GM12878 (cell line): ENCODE results near the gene FGF19. TPM values are rescaled to one million over a fixed set of nuclear protein-coding genes. Genes with fewer than 3 reads are reported as not detected.

Source experiments
- BHLHE40 ChIP-seq, 2 experiments: fragments of 450-650 bp in 1 of 2; IDR thresholded peaks; 2 replicates each; pipeline ENCODE4 v1.6.1; 2011 to 2017; ENCODE audit warnings: low read depth in 2 of 2, borderline replicate concordance in 1 of 2, improper control_type of control experiment in 1 of 2, low read length in 1 of 2, mild to moderate bottlenecking in 1 of 2
- CREB1 ChIP-seq: IDR thresholded peaks from 2 replicates; pipeline ENCODE4 v1.6.1; 2012; ENCODE audit warnings: low read depth, mild to moderate bottlenecking, inconsistent platforms
- E2F4 ChIP-seq: IDR thresholded peaks from 2 replicates; pipeline ENCODE4 v1.6.1; 2012; ENCODE audit warnings: low read depth, low read length, improper control_type of control experiment
- FOXM1 ChIP-seq: IDR thresholded peaks from 2 replicates; pipeline ENCODE4 v1.6.1; 2012; ENCODE audit warnings: low read depth, mild to moderate bottlenecking, inconsistent platforms, low read length, moderate library complexity
- GABPA ChIP-seq: IDR thresholded peaks from 2 replicates; pipeline ENCODE4 v1.6.1; 2014; ENCODE audit warnings: antibody characterized with exemption, low read depth, mild to moderate bottlenecking, inconsistent platforms
- IKZF1 ChIP-seq: fragments of 450-650 bp; conservative IDR thresholded peaks from 2 replicates; pipeline ENCODE4 v1.6.1; 2017; ENCODE audit warnings: antibody characterized with exemption, mild to moderate bottlenecking
- KDM1A ChIP-seq: fragments of 200-600 bp; sonication (generic); IDR thresholded peaks from 2 replicates; pipeline ENCODE4 v1.6.1; 2016; ENCODE audit warnings: borderline replicate concordance
- LARP7 ChIP-seq: fragments of 450-650 bp; IDR thresholded peaks from 2 replicates; pipeline ENCODE4 v1.6.1; 2017; ENCODE audit warnings: mild to moderate bottlenecking
- MYC ChIP-seq: IDR thresholded peaks from 2 replicates; pipeline ENCODE4 v1.6.1; 2011; ENCODE audit warnings: mild to moderate bottlenecking, low read length, moderate library complexity, inconsistent platforms; ENCODE audit not compliant: insufficient read depth, insufficient replicate concordance, insufficient read length, severe bottlenecking
- PKNOX1 ChIP-seq: fragments of 450-650 bp; IDR thresholded peaks from 2 replicates; pipeline ENCODE4 v1.6.1; 2016; ENCODE audit warnings: mild to moderate bottlenecking
- PML ChIP-seq: IDR thresholded peaks from 2 replicates; pipeline ENCODE4 v1.6.1; 2012; ENCODE audit warnings: low read length, inconsistent platforms
- POLR2AphosphoS5 ChIP-seq: IDR thresholded peaks from 2 replicates; pipeline ENCODE4 v1.6.1; 2011; ENCODE audit warnings: mild to moderate bottlenecking, low read length, inconsistent platforms
- POU2F2 ChIP-seq: IDR thresholded peaks from 3 replicates; pipeline ENCODE4 v1.6.1; 2011; ENCODE audit warnings: low read depth, mild to moderate bottlenecking, low read length, borderline replicate concordance
- RBBP5 ChIP-seq: fragments of 200-600 bp; sonication (generic); conservative IDR thresholded peaks from 2 replicates; pipeline ENCODE4 v1.6.1; 2016
- RELA ChIP-seq: fragments of 450-650 bp; IDR thresholded peaks from 2 replicates; pipeline ENCODE4 v1.8.0; 2014; ENCODE audit warnings: borderline replicate concordance; ENCODE audit not compliant: partially characterized antibody
- REST ChIP-seq: IDR thresholded peaks from 2 replicates; pipeline ENCODE4 v1.6.1; 2012; ENCODE audit warnings: mild to moderate bottlenecking, low read depth, low read length
- SIX5 ChIP-seq: IDR thresholded peaks from 2 replicates; pipeline ENCODE4 v1.6.1; 2011; ENCODE audit warnings: mild to moderate bottlenecking, low read depth, low read length, moderate library complexity; ENCODE audit not compliant: severe bottlenecking
- SMAD1 ChIP-seq: fragments of 450-650 bp; IDR thresholded peaks from 2 replicates; pipeline ENCODE4 v1.6.1; 2018; ENCODE audit warnings: mild to moderate bottlenecking, low read depth; ENCODE audit not compliant: partially characterized antibody
- SPI1 ChIP-seq: IDR thresholded peaks from 2 replicates; pipeline ENCODE4 v1.6.1; 2011; ENCODE audit warnings: low read depth, mild to moderate bottlenecking, low read length, moderate library complexity, borderline replicate concordance; ENCODE audit not compliant: insufficient read depth
- TAF1 ChIP-seq: IDR thresholded peaks from 2 replicates; pipeline ENCODE4 v1.6.1; 2011; ENCODE audit warnings: mild to moderate bottlenecking, low read depth, low read length, borderline replicate concordance
- ZBED1 ChIP-seq: IDR thresholded peaks from 2 replicates; pipeline ENCODE4 v1.6.1; 2016; ENCODE audit warnings: borderline replicate concordance
- ZBTB33 ChIP-seq: fragments of 450-650 bp; IDR thresholded peaks from 2 replicates; pipeline ENCODE4 v1.6.1; 2017; ENCODE audit warnings: mild to moderate bottlenecking
- polyA plus RNA-seq, 11 experiments: library from polyadenylated mRNA; depleted of rRNA in 4 of 11; unstranded in 6 of 11; stranded (reverse) in 5 of 11; fragments of >200 nt; fragmentation: Nextera tagmentation in 4 of 11; fragmentation: Illumina TruSeq in 1 of 11; extraction: Ambion mirVana in 4 of 11; extraction: Trizol in 1 of 11; gene quantifications; 1 replicate in 1 of 11; 2 replicates in 10 of 11; pipeline versions ENCODE4 v1.2.1 to v1.2.3, GENCODE V29; 2011 to 2016; ENCODE audit warnings: inconsistent platforms in 2 of 11, missing spikeins in 2 of 11, low read depth in 1 of 11
- total RNA-seq, 4 experiments: library from RNA; depleted of rRNA in 3 of 4; stranded (reverse); fragments of >200 nt in 3 of 4; fragmentation: Illumina TruSeq in 1 of 4; extraction: Trizol in 1 of 4; gene quantifications; 2 replicates each; pipeline versions ENCODE4 v1.2.1 to v1.2.3, GENCODE V29; 2013 to 2021

The FGF19 gene
- total and polyA plus RNA-seq, 10 of the 15 experiments (the other 5 are each of a cell fraction or from before 2014, with no cell fraction given), result 0.08 TPM; not detected in 9

GRCh38 chr11:69674886-69675714 is 28.7 kb downstream of the FGF19 start, which contains the start of gene LTO1 (continued):
- peak; percentile 62 for TF ChIP-seq RELA
- peak; percentile 23 for TF ChIP-seq MYC
- TF ChIP-seq SMAD1, result no peak
- TF ChIP-seq TAF1, result peak; percentile 98
- no peak for TF ChIP-seq RBBP5
- TF ChIP-seq PML, result 0 out of 2 replicates have a peak, but pooled peaks have one; percentile 79
- TF ChIP-seq FOXM1, result no peak
- no peak for TF ChIP-seq SPI1
- peak; percentile 61; the same call in 1 of the 2 replicates for TF ChIP-seq GABPA
- TF ChIP-seq ZBTB33, result peak; percentile 64; the same call in 1 of the 2 replicates
- TF ChIP-seq KDM1A, result no peak
- peak; percentile 62 for TF ChIP-seq SIX5
- TF ChIP-seq IKZF1, result peak; percentile 93
- TF ChIP-seq ZBED1, result no peak
- peak; percentile 36; the same call in 1 of the 2 replicates for TF ChIP-seq PKNOX1
- TF ChIP-seq E2F4, result peak; percentile 55; the same call in 1 of the 2 replicates
- TF ChIP-seq LARP7, result peak; percentile 92; the same call in 1 of the 2 replicates
- peak; percentile 24 to 95; a peak in 2 of 4 replicates for TF ChIP-seq BHLHE40 (IDR thresholded peaks at IDR 0.05; ENCODE audit: borderline replicate concordance in 1 of 2, low read depth in 2 of 2, low read length in 1 of 2)
- TF ChIP-seq CREB1, result 0 out of 2 replicates have a peak, but pooled peaks have one; percentile 9
- TF ChIP-seq REST, result peak; percentile 26; the same call in 1 of the 2 replicates
- TF ChIP-seq POLR2AphosphoS5, result peak; percentile 92
- TF ChIP-seq POU2F2, result peak; percentile 78; the same call in 2 of the 3 replicates
